Measurements from ENCODE around the gene OSBP. TPM values are rescaled to one million over a fixed set of nuclear protein-coding genes. Genes with fewer than 3 reads are reported as not detected.

Gene OSBP
- total RNA-seq, 1 experiment from 2014 or later, result 35.3 TPM

GRCh38 chr11:59611570-59612565 is 3.7 kb downstream of the OSBP start:
- Histone ChIP-seq H3K9me3 (ENCODE audit: control insufficient read depth, insufficient read depth, low read depth, low read length) (no peaks in the 10 kb centered on the region), H3K27me3 (ENCODE audit: control insufficient read depth, insufficient read depth, low read length) (no peaks in the 10 kb centered on the region), H3K4me3 (ENCODE audit: low read depth in 2 of 2, low read length in 2 of 2) (no peak overlapping the region), H3K27ac (ENCODE audit: low read length) (no peak overlapping the region), H3K4me1 (ENCODE audit: control insufficient read depth, insufficient read depth, low read length) (peaks cover 22% of the 10 kb centered on the region), H3K36me3 (ENCODE audit: control insufficient read depth, insufficient read depth, low read length) (peaks cover 26% of the 10 kb centered on the region)
- DNase-seq (ENCODE audit: low read depth, low spot score) (no peak), ATAC-seq (no peak)
- no peak for TF ChIP-seq TCF7L2 (IDR thresholded peaks at IDR 0.05; ENCODE audit: low read depth, low read length)
- TF ChIP-seq, protein P1, sequence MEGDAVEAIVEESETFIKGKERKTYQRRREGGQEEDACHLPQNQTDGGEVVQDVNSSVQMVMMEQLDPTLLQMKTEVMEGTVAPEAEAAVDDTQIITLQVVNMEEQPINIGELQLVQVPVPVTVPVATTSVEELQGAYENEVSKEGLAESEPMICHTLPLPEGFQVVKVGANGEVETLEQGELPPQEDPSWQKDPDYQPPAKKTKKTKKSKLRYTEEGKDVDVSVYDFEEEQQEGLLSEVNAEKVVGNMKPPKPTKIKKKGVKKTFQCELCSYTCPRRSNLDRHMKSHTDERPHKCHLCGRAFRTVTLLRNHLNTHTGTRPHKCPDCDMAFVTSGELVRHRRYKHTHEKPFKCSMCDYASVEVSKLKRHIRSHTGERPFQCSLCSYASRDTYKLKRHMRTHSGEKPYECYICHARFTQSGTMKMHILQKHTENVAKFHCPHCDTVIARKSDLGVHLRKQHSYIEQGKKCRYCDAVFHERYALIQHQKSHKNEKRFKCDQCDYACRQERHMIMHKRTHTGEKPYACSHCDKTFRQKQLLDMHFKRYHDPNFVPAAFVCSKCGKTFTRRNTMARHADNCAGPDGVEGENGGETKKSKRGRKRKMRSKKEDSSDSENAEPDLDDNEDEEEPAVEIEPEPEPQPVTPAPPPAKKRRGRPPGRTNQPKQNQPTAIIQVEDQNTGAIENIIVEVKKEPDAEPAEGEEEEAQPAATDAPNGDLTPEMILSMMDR (IDR thresholded peaks at IDR 0.05), result no peak
- TF ChIP-seq REST (IDR thresholded peaks at IDR 0.05; ENCODE audit: insufficient read depth in 1 of 2, low read depth in 2 of 2, low read length in 1 of 2), result no peak
- no peak for TF ChIP-seq SIN3A (IDR thresholded peaks at IDR 0.05; ENCODE audit: borderline replicate concordance, insufficient read depth, low read depth, low read length)
- no peak for TF ChIP-seq POLR2AphosphoS5 (IDR thresholded peaks at IDR 0.05; ENCODE audit: low read depth, low read length)
- ChIA-PET CTCF (no interaction called here), POLR2A (no interaction called here)
- intact Hi-C loops (cut with micrococcal nuclease; ENCODE audit: unreplicated experiment), result no loop called here
- BruUV-seq (replicated peaks), result no TSS peak
- in situ Hi-C loops (cut with HindIII; ENCODE audit: low pct_unique_long_range_greater_than_20kb, low sequenced_read_pairs), result no loop called here

DNA sequence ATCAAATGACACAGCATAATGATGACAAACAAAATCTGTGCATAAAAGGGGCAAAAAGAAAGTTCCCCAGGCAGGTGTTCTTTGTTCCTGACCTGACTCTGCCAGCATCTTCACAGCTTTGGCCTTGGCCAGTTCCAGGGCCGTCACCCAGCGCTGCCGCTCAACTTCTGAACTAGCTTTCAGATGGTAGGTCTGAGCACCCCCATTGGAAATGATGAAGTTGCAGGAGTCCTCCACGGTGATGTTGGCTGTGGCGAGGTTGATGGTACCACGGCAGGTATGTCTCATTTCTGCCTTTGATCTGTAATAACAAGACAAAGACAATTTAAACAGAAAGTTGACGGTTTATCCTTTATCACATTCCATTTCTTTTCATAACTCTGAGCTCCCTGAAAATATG is 5.3 kb downstream of the OSBP start:
- CTCF ChIA-PET, result no interaction called here
- H3K4me3 ChIP-seq (ENCODE audit: low read depth in 2 of 2, low read length in 2 of 2), result no peak overlapping the region
- intact Hi-C loops (cut with micrococcal nuclease; ENCODE audit: unreplicated experiment) (no loop called here), in situ Hi-C loops (cut with HindIII; ENCODE audit: low pct_unique_long_range_greater_than_20kb, low sequenced_read_pairs) (no loop called here)
- POLR2A ChIA-PET, result no interaction called here
- H3K36me3 ChIP-seq (ENCODE audit: control insufficient read depth, insufficient read depth, low read length), result peaks cover 33% of the 10 kb centered on the region
- no TSS peak for BruUV-seq (replicated peaks)
- no peaks in the 10 kb centered on the region for H3K9me3 ChIP-seq (ENCODE audit: control insufficient read depth, insufficient read depth, low read depth, low read length)
- peaks cover 20% of the 10 kb centered on the region for H3K4me1 ChIP-seq (ENCODE audit: control insufficient read depth, insufficient read depth, low read length)
- TF ChIP-seq POLR2AphosphoS5 (IDR thresholded peaks at IDR 0.05; ENCODE audit: low read depth, low read length) (no peak), SIN3A (IDR thresholded peaks at IDR 0.05; ENCODE audit: borderline replicate concordance, insufficient read depth, low read depth, low read length) (no peak), TCF7L2 (IDR thresholded peaks at IDR 0.05; ENCODE audit: low read depth, low read length) (no peak), REST (IDR thresholded peaks at IDR 0.05; ENCODE audit: insufficient read depth in 1 of 2, low read depth in 2 of 2, low read length in 1 of 2) (no peak)
- no peak overlapping the region for H3K27ac ChIP-seq (ENCODE audit: low read length)
- DNase-seq (ENCODE audit: low read depth, low spot score), result no peak
- no peak for ATAC-seq
- H3K27me3 ChIP-seq (ENCODE audit: control insufficient read depth, insufficient read depth, low read length), result no peaks in the 10 kb centered on the region

All from Panc1 (cell line).